Mucosa of descending colon (tissue), 3 donors: ENCODE data around the gene DPP10. TPM values are rescaled to one million over a fixed set of nuclear protein-coding genes. Genes with fewer than 3 reads are reported as not detected.

Experiments
- ATAC-seq: fragments of 200-7000 bp; cut with Tn5 transposase; one replicate; pipeline ENCODE4 v1.9.1; 2020; ENCODE audit warnings: mild to moderate bottlenecking, moderate library complexity
- DNase-seq, 3 donors: peaks; one replicate each; pipeline ENCODE4 v3.0.0-alpha.2; 2020
- H3K36me3 ChIP-seq: fragments of 200-600 bp; one replicate; pipeline ENCODE4 v1.8.0; 2021; ENCODE audit warnings: low read depth, mild to moderate bottlenecking
- H3K4me1 ChIP-seq: fragments of 200-600 bp; one replicate; pipeline ENCODE4 v1.8.0; 2021; ENCODE audit warnings: low read depth, mild to moderate bottlenecking
- H3K4me3 ChIP-seq: fragments of 200-600 bp; one replicate; pipeline ENCODE4 v1.8.0; 2021; ENCODE audit warnings: mild to moderate bottlenecking
- H3K9me3 ChIP-seq: fragments of 200-600 bp; one replicate; pipeline ENCODE4 v1.8.0; 2021; ENCODE audit warnings: mild to moderate bottlenecking
- intact Hi-C, 2 donors: fragments of 100-400 bp; cut with DNase I in 1 of 2; cut with micrococcal nuclease in 1 of 2; formaldehyde crosslinking; loops; one replicate each; pipeline versions ENCODE4 v1.11.0 to v1.11.1; 2022; cut with DNase I, micrococcal nuclease
- total RNA-seq, 3 donors: library from RNA; stranded (reverse); fragmentation: NEBNext Ultra II Directional in 2 of 3; extraction: Animal tissue kit (Norgen Biotek cat#: 25700) in 2 of 3; gene quantifications; one replicate each; pipeline versions ENCODE4 v1.2.1 to v1.2.4, GENCODE V29; 2021 to 2023
- TF ChIP-seq, protein P1 (sequence below): fragments of 200-600 bp; IDR thresholded peaks from one replicate; pipeline ENCODE4 v1.8.0; 2022; ENCODE audit warnings: antibody characterized with exemption, mild to moderate bottlenecking
- donor health status: DM: no; HTN: no; CAD: no; lungs with moderate emphysema.
- donor health status: DM: no; HTN: no; CAD: no.
- donor health status: DM: no; HTN: yes; CAD: no.

DPP10 gene
- total RNA-seq, 3 donors from 2014 or later: 6.3 to 12.2 (median 6.9) TPM

DNA sequence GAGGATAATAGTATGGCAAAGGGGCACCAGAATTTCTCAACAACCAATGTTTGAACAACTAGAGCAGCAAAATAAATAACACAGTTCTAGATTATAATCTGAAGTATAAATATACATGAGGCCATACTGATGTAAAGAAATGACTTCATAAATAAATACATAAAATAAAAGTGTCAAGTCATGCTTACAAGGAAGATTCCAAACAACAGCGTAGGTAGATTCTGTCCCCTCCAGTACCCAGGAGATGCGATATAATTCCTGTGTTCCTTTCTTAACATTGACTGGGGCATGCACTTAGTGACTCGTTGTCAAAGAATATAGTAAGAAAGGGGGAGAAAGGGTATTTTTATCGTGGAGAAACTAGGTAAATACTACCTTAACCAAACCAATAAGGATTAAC, 355.1 kb downstream of the DPP10 start:
- H3K9me3 ChIP-seq: no peaks in the 10 kb centered on the region
- H3K4me3 ChIP-seq: no peak overlapping the region
- H3K4me1 ChIP-seq: no peaks in the 10 kb centered on the region
- H3K36me3 ChIP-seq: no peaks in the 10 kb centered on the region
- no peak for ATAC-seq
- intact Hi-C loops: no loop called here
- TF ChIP-seq, protein P1, sequence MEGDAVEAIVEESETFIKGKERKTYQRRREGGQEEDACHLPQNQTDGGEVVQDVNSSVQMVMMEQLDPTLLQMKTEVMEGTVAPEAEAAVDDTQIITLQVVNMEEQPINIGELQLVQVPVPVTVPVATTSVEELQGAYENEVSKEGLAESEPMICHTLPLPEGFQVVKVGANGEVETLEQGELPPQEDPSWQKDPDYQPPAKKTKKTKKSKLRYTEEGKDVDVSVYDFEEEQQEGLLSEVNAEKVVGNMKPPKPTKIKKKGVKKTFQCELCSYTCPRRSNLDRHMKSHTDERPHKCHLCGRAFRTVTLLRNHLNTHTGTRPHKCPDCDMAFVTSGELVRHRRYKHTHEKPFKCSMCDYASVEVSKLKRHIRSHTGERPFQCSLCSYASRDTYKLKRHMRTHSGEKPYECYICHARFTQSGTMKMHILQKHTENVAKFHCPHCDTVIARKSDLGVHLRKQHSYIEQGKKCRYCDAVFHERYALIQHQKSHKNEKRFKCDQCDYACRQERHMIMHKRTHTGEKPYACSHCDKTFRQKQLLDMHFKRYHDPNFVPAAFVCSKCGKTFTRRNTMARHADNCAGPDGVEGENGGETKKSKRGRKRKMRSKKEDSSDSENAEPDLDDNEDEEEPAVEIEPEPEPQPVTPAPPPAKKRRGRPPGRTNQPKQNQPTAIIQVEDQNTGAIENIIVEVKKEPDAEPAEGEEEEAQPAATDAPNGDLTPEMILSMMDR: no peak
- no peak for DNase-seq

DNA sequence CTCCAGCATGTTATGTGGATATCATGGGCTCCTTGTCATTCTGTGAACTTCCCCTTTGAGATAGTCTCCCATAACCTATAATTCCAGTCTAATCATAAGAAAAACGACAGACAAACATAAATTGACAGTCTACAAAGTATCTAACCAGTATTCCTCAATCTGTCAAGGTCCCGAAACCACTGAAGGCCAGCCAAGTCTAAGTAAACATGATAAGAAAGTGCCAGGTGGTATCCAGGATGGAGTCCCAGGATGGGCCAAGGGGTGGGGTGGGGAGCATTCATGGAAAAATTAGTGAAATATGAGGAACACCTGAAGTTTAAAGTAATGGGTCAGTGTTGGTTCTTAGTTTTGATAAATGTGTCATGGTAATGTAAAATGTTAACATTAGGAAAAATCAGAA, 355.5 kb downstream of the DPP10 start:
- TF ChIP-seq, protein P1: no peak

DNA sequence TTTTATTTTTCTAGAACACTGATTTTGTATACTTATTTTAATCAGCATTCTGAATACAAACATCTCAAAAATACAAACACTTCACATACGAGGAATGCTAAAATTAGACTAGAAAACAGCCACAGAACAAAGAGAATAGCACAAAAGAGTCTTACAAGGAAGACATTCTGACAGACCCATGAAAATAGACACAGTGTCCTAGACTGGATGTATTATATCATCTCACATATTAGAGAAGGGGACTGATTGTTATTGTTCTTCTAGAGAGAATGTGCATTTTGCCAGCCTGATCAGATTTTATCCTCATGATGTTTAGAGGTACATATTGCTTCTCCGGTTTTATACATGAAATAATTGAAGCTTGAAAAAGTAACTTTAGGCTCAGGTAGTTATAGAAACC, 357.9 kb downstream of the DPP10 start:
- intact Hi-C loops: no loop called here
- Histone ChIP-seq H3K9me3 (no peaks in the 10 kb centered on the region), H3K4me3 (no peak overlapping the region), H3K4me1 (no peaks in the 10 kb centered on the region), H3K36me3 (no peaks in the 10 kb centered on the region)
- ATAC-seq (no peak), DNase-seq (no peak)
- TF ChIP-seq, protein P1: no peak

More for the DNA sequence above, 355.5 kb downstream of the DPP10 start:
- Histone ChIP-seq H3K36me3 (no peaks in the 10 kb centered on the region), H3K4me1 (no peaks in the 10 kb centered on the region), H3K9me3 (no peaks in the 10 kb centered on the region), H3K4me3 (no peak overlapping the region)
- intact Hi-C loops: no loop called here
- DNase-seq: no peak
- no peak for ATAC-seq

DNA sequence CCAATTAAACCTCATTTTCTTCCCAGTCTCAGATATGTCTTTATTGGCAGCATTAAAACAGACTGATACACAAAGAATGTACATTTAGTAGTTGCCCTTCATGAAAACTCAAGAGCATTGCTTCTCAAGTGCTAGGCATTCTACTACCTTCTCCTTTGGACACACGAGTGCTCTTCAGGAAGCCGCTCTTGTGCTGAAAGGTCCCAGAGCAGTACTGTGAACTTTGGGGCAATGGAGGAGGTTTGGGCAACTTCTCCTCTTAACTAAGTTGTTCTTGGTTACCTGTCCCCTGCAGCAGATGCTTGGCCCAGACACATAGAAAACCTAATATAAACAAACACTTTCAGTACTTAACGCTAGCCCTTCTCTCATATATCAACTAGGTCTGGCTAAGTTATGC, 362.8 kb downstream of the DPP10 start:
- Histone ChIP-seq H3K9me3 (no peaks in the 10 kb centered on the region), H3K4me3 (no peak overlapping the region), H3K4me1 (no peaks in the 10 kb centered on the region), H3K36me3 (no peaks in the 10 kb centered on the region)
- intact Hi-C loops: no loop called here
- ATAC-seq (no peak), DNase-seq (no peak)
- TF ChIP-seq, protein P1: no peak

DNA sequence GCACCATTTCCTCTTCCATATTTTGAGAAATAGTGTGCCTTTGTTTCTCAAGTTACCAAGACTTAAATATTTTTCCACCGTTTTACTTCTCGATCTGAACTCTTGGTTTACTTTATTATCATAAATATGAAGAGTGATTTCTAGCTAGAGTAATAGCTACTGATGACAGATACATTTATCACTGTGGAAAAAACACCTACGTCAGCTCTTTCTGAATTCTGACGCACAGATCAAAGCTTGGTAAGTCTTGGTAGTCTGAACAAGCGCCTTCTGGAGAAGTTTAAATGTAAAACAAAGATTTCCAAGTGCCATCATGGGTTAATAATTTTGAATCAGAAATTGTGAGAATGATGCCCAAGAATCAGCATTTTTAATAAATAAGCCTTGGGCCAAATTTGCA, 367.7 kb downstream of the DPP10 start:
- ATAC-seq (no peak), DNase-seq (no peak)
- Histone ChIP-seq H3K4me3 (no peak overlapping the region), H3K4me1 (no peaks in the 10 kb centered on the region), H3K9me3 (no peaks in the 10 kb centered on the region), H3K36me3 (no peaks in the 10 kb centered on the region)
- TF ChIP-seq, protein P1: no peak
- intact Hi-C loops: no loop called here

DNA sequence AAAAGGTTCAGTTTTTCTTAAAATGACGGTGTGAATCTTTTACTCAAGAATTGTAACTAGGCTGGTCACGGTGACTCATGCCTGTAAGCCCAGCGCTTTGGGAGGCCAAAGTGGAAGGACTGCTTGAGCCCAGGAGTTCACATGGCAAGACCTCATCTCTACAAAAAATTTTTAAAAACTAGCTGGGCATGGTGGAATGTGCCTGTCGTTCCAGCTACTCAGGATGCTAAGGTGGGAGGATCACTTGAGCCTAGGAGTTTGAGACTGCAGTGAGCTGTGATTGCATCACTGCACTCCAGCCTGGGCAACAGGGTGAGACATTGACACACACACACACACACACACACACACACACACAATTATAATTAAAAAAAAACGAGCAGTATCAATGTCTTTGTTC, 369.8 kb downstream of the DPP10 start:
- H3K4me3 ChIP-seq: no peak overlapping the region
- no peaks in the 10 kb centered on the region for H3K4me1 ChIP-seq
- intact Hi-C loops: no loop called here
- no peak for ATAC-seq
- no peaks in the 10 kb centered on the region for H3K9me3 ChIP-seq
- TF ChIP-seq, protein P1: no peak
- H3K36me3 ChIP-seq: no peaks in the 10 kb centered on the region
- DNase-seq: no peak
